Measurements from ENCODE around the gene IL23R.

DNA sequence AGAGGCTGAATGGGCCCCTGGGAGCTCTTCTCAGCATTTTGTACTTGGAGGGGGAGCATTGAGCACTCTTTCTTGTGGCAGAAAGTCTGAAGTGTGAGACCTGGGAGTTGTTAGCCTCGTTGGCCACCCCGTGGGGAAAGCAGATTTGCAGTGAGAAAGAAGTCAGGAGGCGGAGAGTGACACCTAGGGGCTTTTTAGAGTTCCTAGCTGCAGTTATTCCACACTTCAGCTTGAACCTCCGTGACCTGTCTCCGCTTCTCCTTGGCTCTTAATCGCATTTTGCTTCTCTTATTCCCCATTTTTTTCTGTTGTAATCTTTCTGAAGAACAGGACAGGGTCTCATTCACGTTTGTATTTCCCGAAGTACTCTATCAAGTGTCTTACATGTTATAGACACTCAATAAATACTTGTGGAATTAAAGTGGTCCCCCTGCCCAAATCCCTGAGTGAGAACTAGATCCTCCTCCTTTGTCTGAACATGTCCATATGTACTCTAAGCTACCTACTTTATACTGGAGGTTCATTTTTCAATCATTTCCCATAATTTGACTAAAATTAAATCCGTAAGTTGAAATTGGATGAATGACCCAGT lies 17.0 kb upstream of the IL23R start:
- TF ChIP-seq, protein P1, sequence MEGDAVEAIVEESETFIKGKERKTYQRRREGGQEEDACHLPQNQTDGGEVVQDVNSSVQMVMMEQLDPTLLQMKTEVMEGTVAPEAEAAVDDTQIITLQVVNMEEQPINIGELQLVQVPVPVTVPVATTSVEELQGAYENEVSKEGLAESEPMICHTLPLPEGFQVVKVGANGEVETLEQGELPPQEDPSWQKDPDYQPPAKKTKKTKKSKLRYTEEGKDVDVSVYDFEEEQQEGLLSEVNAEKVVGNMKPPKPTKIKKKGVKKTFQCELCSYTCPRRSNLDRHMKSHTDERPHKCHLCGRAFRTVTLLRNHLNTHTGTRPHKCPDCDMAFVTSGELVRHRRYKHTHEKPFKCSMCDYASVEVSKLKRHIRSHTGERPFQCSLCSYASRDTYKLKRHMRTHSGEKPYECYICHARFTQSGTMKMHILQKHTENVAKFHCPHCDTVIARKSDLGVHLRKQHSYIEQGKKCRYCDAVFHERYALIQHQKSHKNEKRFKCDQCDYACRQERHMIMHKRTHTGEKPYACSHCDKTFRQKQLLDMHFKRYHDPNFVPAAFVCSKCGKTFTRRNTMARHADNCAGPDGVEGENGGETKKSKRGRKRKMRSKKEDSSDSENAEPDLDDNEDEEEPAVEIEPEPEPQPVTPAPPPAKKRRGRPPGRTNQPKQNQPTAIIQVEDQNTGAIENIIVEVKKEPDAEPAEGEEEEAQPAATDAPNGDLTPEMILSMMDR (optimal IDR thresholded peaks at IDR 0.05 in 1 of 3, IDR thresholded peaks at IDR 0.05 in 1 of 3, conservative IDR thresholded peaks at IDR 0.05 in 1 of 3; ENCODE audit: extremely low read depth in 1 of 3, insufficient read depth in 2 of 3, low read length in 3 of 3): peak; percentile 81 to 87 (median 85)
- TF ChIP-seq EZH2 (IDR thresholded peaks at IDR 0.05; ENCODE audit: low read length): no peak
